Measurements from ENCODE around the gene ENTPD2. TPM values are rescaled to one million over a fixed set of nuclear protein-coding genes. Genes with fewer than 3 reads are reported as not detected.

Gene ENTPD2
- total and polyA plus RNA-seq, 10 of the 15 experiments (the other 5 are each of a cell fraction or from before 2014, with no cell fraction given), result 0.15 to 1.8 (median 0.65) TPM; not detected in 2

DNA sequence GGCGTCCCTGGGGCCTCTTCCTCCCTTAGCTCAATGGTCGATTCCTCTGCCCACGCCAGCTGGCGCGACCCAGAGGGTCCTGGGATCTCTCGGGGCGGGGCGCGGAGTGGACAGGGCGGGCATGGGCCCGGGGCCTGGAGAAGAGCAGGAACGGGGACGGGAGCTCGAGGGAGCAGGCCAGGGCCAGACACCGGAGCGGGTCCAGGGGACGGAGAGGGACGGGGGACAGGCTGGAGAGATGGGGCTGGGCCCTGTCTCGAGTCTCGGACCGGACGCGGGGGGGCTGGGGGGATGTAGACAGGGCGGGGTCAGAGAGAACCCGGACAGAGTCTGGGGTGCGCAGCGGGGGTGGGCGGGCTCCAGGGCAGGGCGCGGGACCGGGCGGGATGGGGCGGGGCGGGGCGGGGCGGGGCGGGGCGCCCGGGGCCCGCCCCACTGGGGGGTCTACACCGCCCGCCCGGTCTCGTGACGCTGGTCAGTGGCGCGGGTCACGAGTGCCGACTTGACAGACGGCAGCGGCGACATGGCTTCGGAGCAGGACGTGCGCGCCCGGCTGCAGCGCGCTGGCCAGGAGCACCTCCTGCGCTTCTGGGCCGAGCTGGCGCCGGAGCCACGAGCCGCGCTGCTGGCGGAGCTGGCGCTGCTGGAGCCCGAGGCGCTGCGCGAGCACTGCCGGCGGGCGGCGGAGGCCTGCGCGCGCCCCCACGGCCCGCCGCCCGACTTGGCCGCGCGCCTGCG is 23.3 kb upstream of the ENTPD2 start, which contains the start of gene UAP1L1 (continued):
- TF ChIP-seq EP300 (IDR thresholded peaks at IDR 0.05; ENCODE audit: borderline replicate concordance in 1 of 2, control insufficient read depth in 1 of 2, low read depth in 2 of 2, low read length in 2 of 2), result no peak
- TF ChIP-seq ATF7 (IDR thresholded peaks at IDR 0.05; ENCODE audit: low read depth), result no peak
- peak; percentile 35 for TF ChIP-seq MEF2B (IDR thresholded peaks at IDR 0.05; ENCODE audit: partially characterized antibody, poor library complexity, severe bottlenecking)
- TF ChIP-seq ZBED1 (IDR thresholded peaks at IDR 0.05; ENCODE audit: borderline replicate concordance), result no peak
- no peak for TF ChIP-seq CREM (IDR thresholded peaks at IDR 0.05; ENCODE audit: low read depth)
- no peak for TF ChIP-seq RAD21 (IDR thresholded peaks at IDR 0.05; ENCODE audit: insufficient read depth, low read depth, low read length)
- TF ChIP-seq RELA (IDR thresholded peaks at IDR 0.05; ENCODE audit: borderline replicate concordance, partially characterized antibody), result no peak
- TF ChIP-seq EGR1 (IDR thresholded peaks at IDR 0.05; ENCODE audit: borderline replicate concordance in 1 of 2, low read depth in 2 of 2, low read length in 2 of 2), result no peak
- no peak for TF ChIP-seq CHD4 (IDR thresholded peaks at IDR 0.05)
- no peak for TF ChIP-seq FOXM1 (IDR thresholded peaks at IDR 0.05; ENCODE audit: low read depth, low read length)
- TF ChIP-seq, protein P1, sequence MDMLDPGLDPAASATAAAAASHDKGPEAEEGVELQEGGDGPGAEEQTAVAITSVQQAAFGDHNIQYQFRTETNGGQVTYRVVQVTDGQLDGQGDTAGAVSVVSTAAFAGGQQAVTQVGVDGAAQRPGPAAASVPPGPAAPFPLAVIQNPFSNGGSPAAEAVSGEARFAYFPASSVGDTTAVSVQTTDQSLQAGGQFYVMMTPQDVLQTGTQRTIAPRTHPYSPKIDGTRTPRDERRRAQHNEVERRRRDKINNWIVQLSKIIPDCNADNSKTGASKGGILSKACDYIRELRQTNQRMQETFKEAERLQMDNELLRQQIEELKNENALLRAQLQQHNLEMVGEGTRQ (IDR thresholded peaks at IDR 0.05; ENCODE audit: borderline replicate concordance, low read depth, low read length), result peak; percentile 15
